CD8-positive, alpha-beta memory T cell (primary cell): ENCODE measurements around the gene OSER1. TPM values are rescaled to one million over a fixed set of nuclear protein-coding genes. Genes with fewer than 3 reads are reported as not detected.
"Not testable (repeated sequence)": the region's sequence is repeated elsewhere in the genome, so short reads cannot be mapped to it uniquely, and the experiment has no call there.

Experiments
- CTCF ChIA-PET: fragments of 350-600 bp; sonication (Branson Sonifier 250); formaldehyde crosslinking; loops from one replicate; lab custom pipeline; 2021; ENCODE audit warnings: antibody characterized with exemption; lab: Charles Lee
- POLR2A ChIA-PET: fragments of 350-600 bp; sonication (Branson Sonifier 250); formaldehyde crosslinking; loops from one replicate; lab custom pipeline; 2021; ENCODE audit warnings: antibody characterized with exemption; lab: Charles Lee
- DNase-seq, 5 donors: peaks; one replicate each; pipeline versions ENCODE4 v3.0.0 to v3.0.0-alpha.2; 2020 to 2022; ENCODE audit warnings: mixed read lengths in 1 of 5
- H3K27ac ChIP-seq: one replicate; pipeline ENCODE4 v1.7.0; 2013; ENCODE audit warnings: low read depth, mild to moderate bottlenecking, low read length, moderate library complexity
- H3K27me3 ChIP-seq: 2 replicates; pipeline ENCODE4 v1.7.0; 2013; ENCODE audit warnings: low read length, mild to moderate bottlenecking; ENCODE audit not compliant: insufficient read depth, poor library complexity, severe bottlenecking
- H3K36me3 ChIP-seq: 2 replicates; pipeline ENCODE4 v1.7.0; 2013; ENCODE audit warnings: mild to moderate bottlenecking, low read length, moderate library complexity; ENCODE audit not compliant: insufficient read depth
- H3K4me1 ChIP-seq: 2 replicates; pipeline ENCODE4 v1.7.0; 2013; ENCODE audit warnings: mild to moderate bottlenecking, low read length, moderate library complexity; ENCODE audit not compliant: insufficient read depth
- H3K4me3 ChIP-seq: 2 replicates; pipeline ENCODE4 v1.7.0; 2013; ENCODE audit warnings: mild to moderate bottlenecking, low read length
- H3K9me3 ChIP-seq: 2 replicates; pipeline ENCODE4 v1.7.0; 2013; ENCODE audit warnings: mild to moderate bottlenecking, low read length
- H3K27ac Mint-ChIP-seq, 8 donors: one replicate each; pipeline ENCODE4 v1.8.0; 2020 to 2021; ENCODE audit warnings: mixed read lengths in 8 of 8, mild to moderate bottlenecking in 6 of 8, inconsistent platforms in 3 of 8, moderate library complexity in 3 of 8
- H3K27me3 Mint-ChIP-seq, 2 donors: one replicate each; pipeline ENCODE4 v1.8.0; 2020 to 2021; ENCODE audit warnings: mixed read lengths in 2 of 2, mild to moderate bottlenecking in 1 of 2, moderate library complexity in 1 of 2
- H3K36me3 Mint-ChIP-seq, 3 donors: one replicate each; pipeline ENCODE4 v1.8.0; 2020 to 2021; ENCODE audit warnings: mixed read lengths in 3 of 3, inconsistent platforms in 1 of 3, mild to moderate bottlenecking in 1 of 3
- H3K4me1 Mint-ChIP-seq, 3 donors: one replicate each; pipeline ENCODE4 v1.8.0; 2020 to 2021; ENCODE audit warnings: mixed read lengths in 3 of 3, inconsistent platforms in 1 of 3, mild to moderate bottlenecking in 1 of 3
- H3K4me3 Mint-ChIP-seq, 7 donors: one replicate each; pipeline ENCODE4 v1.8.0; 2020 to 2021; ENCODE audit warnings: mixed read lengths in 7 of 7, mild to moderate bottlenecking in 6 of 7, moderate library complexity in 4 of 7, inconsistent platforms in 2 of 7
- H3K9me3 Mint-ChIP-seq, 5 donors: one replicate each; pipeline ENCODE4 v1.8.0; 2020 to 2022; ENCODE audit warnings: mixed read lengths in 5 of 5, mild to moderate bottlenecking in 3 of 5, moderate library complexity in 2 of 5, inconsistent platforms in 1 of 5
- polyA plus RNA-seq: library from polyadenylated mRNA; unstranded; fragments of 300-500 nt; fragmentation: Illumina TruSeq; gene quantifications from one replicate; pipeline ENCODE4 v1.2.3, GENCODE V29; 2021
- total RNA-seq, 2 experiments: library from RNA; stranded (reverse); gene quantifications; one replicate each; pipeline ENCODE4 v1.2.3, GENCODE V29; 2021

OSER1 gene
- total and polyA plus RNA-seq, 3 experiments from 2014 or later, result 24.8 to 35.1 (median 25.7) TPM

DNA sequence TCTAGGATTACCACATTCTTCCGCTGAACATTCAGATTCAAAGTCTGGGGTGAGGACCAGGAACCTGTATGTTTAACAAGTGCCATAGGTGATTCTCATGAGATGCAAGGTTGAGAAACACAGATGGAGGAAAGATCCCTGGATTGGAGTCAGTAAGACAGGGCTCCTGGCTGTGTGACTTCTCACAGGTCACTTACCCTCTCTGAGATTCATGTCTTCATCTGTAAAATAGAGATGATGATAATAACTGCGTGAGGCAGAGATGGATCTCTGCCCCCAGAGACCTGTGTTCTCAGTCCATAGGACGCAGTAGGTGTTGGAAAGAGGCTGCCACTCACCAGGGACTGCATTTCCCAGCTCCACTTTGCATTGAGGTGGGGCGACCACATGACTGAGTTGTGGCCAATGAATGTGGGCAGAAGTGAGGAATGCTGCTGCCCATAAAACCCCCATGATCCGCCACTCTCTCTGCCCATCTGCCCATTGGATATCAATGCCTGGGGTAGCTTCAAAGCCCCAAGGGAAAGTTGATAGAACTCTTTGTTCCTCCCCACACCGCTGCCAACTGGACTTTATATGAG is 23.0 kb upstream of the OSER1 start:
- ChIA-PET POLR2A (no interaction called here), CTCF (interaction anchor here (1.2 kb wide), 1 partner anchor 78 kb away, joined by 4 read pairs; no protein-coding TSS in a partner anchor)
- H3K4me3 Mint-ChIP-seq, result no peak overlapping the region

DNA sequence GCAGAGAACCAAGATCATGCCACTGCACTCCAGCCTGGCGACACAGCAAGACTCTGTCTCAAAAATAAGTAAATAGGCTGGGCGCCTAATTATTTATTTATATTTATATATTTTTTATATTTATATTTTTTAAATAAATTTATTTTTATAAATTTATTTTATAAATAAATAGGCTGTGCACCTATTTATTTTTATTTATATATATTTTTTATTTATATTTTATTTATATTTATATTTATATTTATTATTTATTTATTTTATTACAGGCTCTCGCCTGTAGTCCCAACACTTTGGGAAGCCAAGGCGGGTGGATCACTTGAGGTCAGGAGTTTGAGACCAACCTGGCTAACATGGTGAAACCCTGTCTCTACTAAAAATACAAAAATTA is 21.9 kb upstream of the OSER1 start:
- H3K4me3 ChIP-seq, H3K4me1 ChIP-seq, H3K4me1 Mint-ChIP-seq, H3K27me3 Mint-ChIP-seq, H3K9me3 ChIP-seq, H3K27ac ChIP-seq, H3K36me3 ChIP-seq, H3K36me3 Mint-ChIP-seq, H3K27me3 ChIP-seq, H3K9me3 Mint-ChIP-seq, POLR2A ChIA-PET, H3K4me3 Mint-ChIP-seq, H3K27ac Mint-ChIP-seq, DNase-seq: not testable (repeated sequence)
- CTCF ChIA-PET, result interaction anchor here (1.8 kb wide), 1 partner anchor 15 kb away, joined by 4 read pairs; no protein-coding TSS in a partner anchor

More for the DNA sequence above, 23.0 kb upstream of the OSER1 start:
- Mint-ChIP-seq H3K27ac (peak overlapping the region in 2 of 8 donors; percentile 21 to 76), H3K4me1 (no peaks in the 10 kb centered on the region), H3K27me3 (no peaks in the 10 kb centered on the region), H3K9me3 (no peaks in the 10 kb centered on the region), H3K36me3 (no peaks in the 10 kb centered on the region)
- Histone ChIP-seq H3K4me1 (no peaks in the 10 kb centered on the region), H3K9me3 (no peaks in the 10 kb centered on the region), H3K4me3 (no peak overlapping the region), H3K27me3 (no peaks in the 10 kb centered on the region), H3K27ac (no peak overlapping the region), H3K36me3 (no peaks in the 10 kb centered on the region)
- DNase-seq, result no peak

DNA sequence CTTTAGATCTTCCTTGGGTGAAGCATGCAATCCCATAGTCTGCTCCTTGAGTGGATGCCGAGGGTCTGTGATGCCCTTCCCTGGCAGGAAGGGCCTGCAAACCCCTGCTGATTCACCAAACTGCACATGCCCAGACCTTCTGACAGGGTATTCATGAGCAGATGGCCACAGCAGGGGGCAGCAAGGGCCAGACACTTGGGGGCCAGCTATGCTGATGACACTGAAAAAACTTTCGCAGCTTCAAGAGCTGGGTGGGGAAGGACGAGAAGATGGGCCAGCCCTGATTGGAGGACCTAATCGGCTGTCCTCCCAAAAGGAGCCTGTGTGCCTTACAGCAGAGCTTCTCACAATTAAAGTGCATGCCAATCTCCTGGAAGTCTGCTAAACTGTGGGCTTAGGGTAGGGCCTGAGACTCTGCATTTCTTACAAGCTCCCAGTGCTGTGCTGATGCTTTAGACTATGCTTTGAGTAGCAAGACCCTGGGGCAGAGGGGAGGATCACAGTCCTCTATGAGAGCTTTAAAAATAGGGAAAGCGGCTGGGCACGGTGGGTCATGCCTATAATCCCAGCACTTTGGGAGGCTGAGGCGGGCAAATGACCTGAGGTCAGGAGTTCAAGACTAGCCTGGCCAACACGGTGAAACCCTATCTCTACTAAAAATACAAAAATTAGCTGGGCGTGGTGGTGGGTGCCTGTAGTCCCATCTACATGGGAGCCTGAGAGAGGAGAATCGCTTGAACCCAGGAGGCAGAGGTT is 21.3 kb upstream of the OSER1 start:
- H3K4me1 Mint-ChIP-seq, result no peaks in the 10 kb centered on the region
- ChIA-PET POLR2A (no interaction called here), CTCF (interaction anchor here (1.1 to 1.8 kb wide), 2 partner anchors 15 to 80 kb away, joined by 3 to 4 read pairs; no protein-coding TSS in a partner anchor)
- no peaks in the 10 kb centered on the region for H3K27me3 ChIP-seq
- H3K4me3 Mint-ChIP-seq, result no peak overlapping the region
- peak overlapping the region in 1 of 8 donors; percentile 5 for H3K27ac Mint-ChIP-seq
- H3K36me3 ChIP-seq, result no peaks in the 10 kb centered on the region
- H3K4me1 ChIP-seq, result no peaks in the 10 kb centered on the region
- no peak for DNase-seq
- no peak overlapping the region for H3K27ac ChIP-seq
- H3K27me3 Mint-ChIP-seq, result no peaks in the 10 kb centered on the region
- H3K9me3 ChIP-seq, result no peaks in the 10 kb centered on the region
- H3K4me3 ChIP-seq, result no peak overlapping the region
- H3K9me3 Mint-ChIP-seq, result no peaks in the 10 kb centered on the region
- no peaks in the 10 kb centered on the region for H3K36me3 Mint-ChIP-seq

- Mint-ChIP-seq H3K36me3 (no peaks in the 10 kb centered on the region), H3K27ac (peak overlapping the region in 1 of 8 donors; percentile 5), H3K27me3 (no peaks in the 10 kb centered on the region), H3K4me3 (no peak overlapping the region), H3K4me1 (no peaks in the 10 kb centered on the region), H3K9me3 (no peaks in the 10 kb centered on the region)
- no peaks in the 10 kb centered on the region for H3K36me3 ChIP-seq
- no peak overlapping the region for H3K4me3 ChIP-seq
- no peaks in the 10 kb centered on the region for H3K9me3 ChIP-seq
- no peaks in the 10 kb centered on the region for H3K27me3 ChIP-seq
- POLR2A ChIA-PET, result no interaction called here
- no peak overlapping the region for H3K27ac ChIP-seq
- DNase-seq, result no peak
- no peaks in the 10 kb centered on the region for H3K4me1 ChIP-seq
- CTCF ChIA-PET, result interaction anchor here (1.1 to 1.8 kb wide), 2 partner anchors 14 to 81 kb away, joined by 3 to 4 read pairs; no protein-coding TSS in a partner anchor
Observed at GRCh38 chr20:44231193-44231592, 20.6 kb upstream of the OSER1 start.

DNA sequence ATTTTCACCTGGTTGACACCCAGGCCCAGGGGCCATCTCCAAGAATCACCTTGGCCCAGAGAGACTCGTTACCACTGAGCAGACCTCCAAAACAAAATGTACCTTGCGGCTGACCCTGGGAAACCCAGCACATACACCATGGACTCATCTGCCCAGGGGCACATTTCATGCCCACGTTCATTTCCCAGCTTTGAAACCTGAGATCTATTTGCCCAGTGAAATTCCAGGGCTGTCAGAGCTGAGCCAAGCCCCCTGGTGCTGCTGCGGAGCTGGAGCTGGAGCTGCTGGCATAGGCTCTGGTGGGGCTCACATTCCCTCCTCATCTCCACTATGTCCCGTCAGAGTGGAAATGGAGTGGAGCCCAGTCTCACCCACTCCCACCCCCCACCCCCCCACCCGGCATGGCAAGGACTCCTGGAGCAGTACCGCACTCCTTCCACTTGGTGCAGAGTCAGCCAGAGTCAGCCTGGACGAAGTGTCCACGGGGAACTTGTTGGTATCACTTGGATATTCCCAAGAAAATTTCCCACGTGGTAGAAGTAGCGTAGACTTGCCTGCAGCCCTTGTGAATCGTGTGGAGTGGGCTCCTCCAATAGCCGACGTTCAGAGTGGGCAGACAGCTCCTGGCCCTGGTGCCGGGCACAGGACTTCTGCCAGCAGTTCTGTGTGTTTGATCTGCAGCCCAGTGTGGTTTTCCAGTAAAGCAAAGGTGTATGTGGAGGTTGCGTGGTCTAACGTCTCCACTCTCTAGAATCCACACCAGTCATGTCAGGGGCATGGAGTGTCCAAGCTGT is 18.1 kb upstream of the OSER1 start:
- H3K27me3 Mint-ChIP-seq, result no peaks in the 10 kb centered on the region
- no peaks in the 10 kb centered on the region for H3K36me3 Mint-ChIP-seq
- Histone ChIP-seq H3K9me3 (no peaks in the 10 kb centered on the region), H3K27me3 (no peaks in the 10 kb centered on the region), H3K36me3 (no peaks in the 10 kb centered on the region), H3K27ac (no peak overlapping the region), H3K4me1 (no peaks in the 10 kb centered on the region), H3K4me3 (no peak overlapping the region)
- ChIA-PET CTCF (interaction anchor here (1.6 to 1.7 kb wide), 2 partner anchors 12 to 83 kb away, joined by 3 to 5 read pairs; no protein-coding TSS in a partner anchor), POLR2A (interaction anchor here (0.5 kb wide), 1 partner anchor 531 kb away, joined by 6 read pairs; no protein-coding TSS in a partner anchor)
- H3K4me1 Mint-ChIP-seq, result peaks cover 0 to under 1% (median 0%) of the 10 kb centered on the region in 3 donors
- peak overlapping the region in 1 of 8 donors; percentile 29 for H3K27ac Mint-ChIP-seq
- no peak for DNase-seq
- H3K4me3 Mint-ChIP-seq, result no peak overlapping the region
- H3K9me3 Mint-ChIP-seq, result no peaks in the 10 kb centered on the region

DNA sequence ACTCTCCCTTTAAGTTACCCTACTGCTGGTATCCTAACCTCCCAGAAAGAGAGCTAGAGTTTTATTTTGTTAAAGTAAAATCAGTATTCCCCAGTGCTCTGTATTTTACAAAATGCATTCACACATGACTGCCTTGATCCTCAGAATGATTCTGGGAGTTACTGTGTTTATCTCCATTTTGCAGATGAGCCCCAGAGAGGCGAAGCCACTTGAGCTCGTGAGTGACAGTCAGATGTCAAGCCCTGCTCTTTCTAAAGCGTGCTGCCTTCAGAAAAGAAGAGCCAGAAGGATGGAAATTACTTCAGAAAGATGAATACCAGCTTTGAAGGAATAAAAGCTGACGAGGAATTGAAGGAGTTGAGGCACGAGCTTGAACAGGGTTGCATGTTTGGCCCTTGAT is 14.1 kb upstream of the OSER1 start:
- Mint-ChIP-seq H3K4me1 (peaks cover 17 to 22% (median 20%) of the 10 kb centered on the region in 3 donors), H3K27me3 (no peaks in the 10 kb centered on the region), H3K27ac (peak overlapping the region in 1 of 8 donors; percentile 54), H3K9me3 (no peaks in the 10 kb centered on the region), H3K4me3 (no peak overlapping the region), H3K36me3 (no peaks in the 10 kb centered on the region)
- CTCF ChIA-PET, result interaction anchor here (1.7 to 3.5 kb wide), 2 partner anchors 9 to 87 kb away, joined by 4 to 12 read pairs; partner anchors contain the start of gene FITM2
- Histone ChIP-seq H3K4me3 (no peak overlapping the region), H3K27ac (no peak overlapping the region), H3K4me1 (peaks cover 8% of the 10 kb centered on the region), H3K9me3 (no peaks in the 10 kb centered on the region), H3K36me3 (no peaks in the 10 kb centered on the region), H3K27me3 (no peaks in the 10 kb centered on the region)
- no peak for DNase-seq
- POLR2A ChIA-PET, result no interaction called here

DNA sequence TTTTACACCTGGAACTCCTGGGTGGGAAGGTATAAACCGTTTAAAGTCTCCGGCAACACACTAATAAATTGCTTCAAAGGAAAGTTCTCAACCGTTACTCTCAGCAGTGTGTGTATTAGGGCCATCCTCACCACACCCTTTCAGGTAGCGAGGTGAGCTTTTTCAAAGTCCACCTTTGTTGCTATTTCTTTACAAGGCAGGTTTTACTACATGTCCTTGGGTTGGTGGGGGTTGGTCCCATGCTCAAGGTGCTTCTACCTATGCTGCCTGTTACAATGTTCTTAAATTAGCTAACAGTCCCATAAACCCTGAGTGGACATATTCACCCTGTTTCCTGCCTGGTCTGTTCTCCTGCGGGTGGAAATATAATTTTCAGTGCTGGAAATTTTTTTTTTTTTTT is 13.2 kb upstream of the OSER1 start:
- H3K4me3 Mint-ChIP-seq, result no peak overlapping the region
- no peaks in the 10 kb centered on the region for H3K9me3 Mint-ChIP-seq
- no peaks in the 10 kb centered on the region for H3K27me3 Mint-ChIP-seq
- H3K27ac ChIP-seq, result no peak overlapping the region
- no peaks in the 10 kb centered on the region for H3K27me3 ChIP-seq
- H3K4me1 Mint-ChIP-seq, result peaks cover 26 to 31% (median 29%) of the 10 kb centered on the region in 3 donors
- no peak for DNase-seq
- H3K36me3 ChIP-seq, result no peaks in the 10 kb centered on the region
- no peaks in the 10 kb centered on the region for H3K9me3 ChIP-seq
- H3K4me3 ChIP-seq, result no peak overlapping the region
- H3K27ac Mint-ChIP-seq, result peak overlapping the region in 3 of 8 donors; percentile 17 to 61 (median 55)
- ChIA-PET CTCF (interaction anchor here (1.7 to 3.5 kb wide), 2 partner anchors 8 to 87 kb away, joined by 4 to 12 read pairs; partner anchors contain the start of gene FITM2), POLR2A (no interaction called here)
- H3K4me1 ChIP-seq, result peaks cover 17% of the 10 kb centered on the region
- H3K36me3 Mint-ChIP-seq, result no peaks in the 10 kb centered on the region
